K562 (cell line): ENCODE results near the gene SESN2. TPM values are rescaled to one million over a fixed set of nuclear protein-coding genes. Genes with fewer than 3 reads are reported as not detected.

Experiments
- BCOR ChIP-seq: fragments of 450-650 bp; IDR thresholded peaks from 2 replicates; pipeline ENCODE4 v1.6.1; 2016
- BRD4 ChIP-seq: fragments of 200-600 bp; sonication (generic); IDR thresholded peaks from 2 replicates; pipeline ENCODE4 v1.6.1; 2017; ENCODE audit warnings: inconsistent platforms
- CAMTA2 ChIP-seq: fragments of 250-450 bp; sonication (Bioruptor Pico); conservative IDR thresholded peaks from 2 replicates; pipeline ENCODE4 v1.5.1; 2022
- CBX2 ChIP-seq: fragments of 200-600 bp; sonication (generic); IDR thresholded peaks from one replicate; pipeline ENCODE4 v1.6.1; 2012; ENCODE audit warnings: mild to moderate bottlenecking, low read length, inconsistent platforms; ENCODE audit not compliant: insufficient read depth, poor library complexity, severe bottlenecking
- ELF2 ChIP-seq: fragments of 250-450 bp; sonication (Bioruptor Pico); IDR thresholded peaks from 2 replicates; pipeline ENCODE4 v1.5.0; 2021; ENCODE audit warnings: mild to moderate bottlenecking
- ESRRB ChIP-seq: fragments of 250-450 bp; sonication (Bioruptor Pico); IDR thresholded peaks from 2 replicates; pipeline ENCODE4 v1.5.0; 2020; ENCODE audit warnings: mild to moderate bottlenecking, moderate library complexity, borderline replicate concordance
- ETV1 ChIP-seq: fragments of 450-650 bp; conservative IDR thresholded peaks from 2 replicates; pipeline ENCODE4 v1.6.1; 2016; ENCODE audit warnings: missing genetic modification characterization, control low read depth, low read depth, missing compliant biosample characterization
- GATAD2A ChIP-seq: fragments of 450-650 bp; IDR thresholded peaks from 2 replicates; pipeline ENCODE4 v1.6.1; 2017
- HDAC2 ChIP-seq: fragments of 450-650 bp; IDR thresholded peaks from 2 replicates; pipeline ENCODE4 v1.6.1; 2016; ENCODE audit warnings: mild to moderate bottlenecking
- HDGF ChIP-seq: fragments of 450-650 bp; IDR thresholded peaks from 2 replicates; pipeline ENCODE4 v1.6.1; 2016
- IRF2 ChIP-seq: sonication (generic); formaldehyde crosslinking; IDR thresholded peaks from 2 replicates; pipeline ENCODE4 v1.8.1; 2022; ENCODE audit warnings: mild to moderate bottlenecking, missing genetic modification reagents
- MTA1 ChIP-seq: fragments of 450-650 bp; IDR thresholded peaks from 2 replicates; pipeline ENCODE4 v1.6.1; 2017; ENCODE audit warnings: borderline replicate concordance
- MTA2 ChIP-seq: fragments of 450-650 bp; IDR thresholded peaks from 2 replicates; pipeline ENCODE4 v1.6.1; 2016; ENCODE audit warnings: low read depth
- MYBL2 ChIP-seq, 2 experiments: fragments of 450-650 bp in 1 of 2; sonication (generic) in 1 of 2; formaldehyde crosslinking in 1 of 2; IDR thresholded peaks; 2 replicates each; pipeline versions ENCODE4 v1.6.1 to v1.8.1; 2017 to 2022; ENCODE audit warnings: borderline replicate concordance in 1 of 2, inconsistent platforms in 1 of 2, low read depth in 1 of 2, mild to moderate bottlenecking in 1 of 2, missing genetic modification reagents in 1 of 2, moderate library complexity in 1 of 2
- NFXL1 ChIP-seq: fragments of 450-650 bp; formaldehyde crosslinking; IDR thresholded peaks from 2 replicates; pipeline ENCODE4 v1.4.0; 2021; ENCODE audit warnings: mild to moderate bottlenecking
- SMAD2 ChIP-seq: fragments of 150-350 bp; IDR thresholded peaks from 2 replicates; pipeline ENCODE4 v1.6.1; 2014; ENCODE audit warnings: low read depth, mild to moderate bottlenecking, low read length
- XRCC5 ChIP-seq: fragments of 200-400 bp; formaldehyde crosslinking; IDR thresholded peaks from 2 replicates; pipeline ENCODE4 v1.6.1; 2017; ENCODE audit warnings: low read depth, mild to moderate bottlenecking, low read length
- ZNF12 ChIP-seq: sonication (generic); formaldehyde crosslinking; IDR thresholded peaks from 2 replicates; pipeline ENCODE4 v1.4.0; 2020; ENCODE audit warnings: mild to moderate bottlenecking, missing genetic modification reagents
- ZNF124 ChIP-seq: sonication (generic); formaldehyde crosslinking; IDR thresholded peaks from 2 replicates; pipeline ENCODE4 v1.8.1; 2022; ENCODE audit warnings: missing genetic modification reagents
- ZNF143 ChIP-seq: sonication (generic); formaldehyde crosslinking; IDR thresholded peaks from 2 replicates; pipeline ENCODE4 v1.9.0; 2022; ENCODE audit warnings: mild to moderate bottlenecking, missing genetic modification reagents
- ZNF778 ChIP-seq: fragments of 450-650 bp; formaldehyde crosslinking; IDR thresholded peaks from 2 replicates; pipeline ENCODE4 v1.4.0; 2020; ENCODE audit warnings: mild to moderate bottlenecking, moderate library complexity
- polyA plus RNA-seq, 8 experiments: library from polyadenylated mRNA; depleted of rRNA in 4 of 8; stranded (reverse) in 5 of 8; unstranded in 3 of 8; fragments of >200 nt; fragmentation: Nextera tagmentation in 2 of 8; fragmentation: Illumina TruSeq in 1 of 8; extraction: Ambion mirVana in 2 of 8; extraction: Trizol in 1 of 8; gene quantifications; 2 replicates each; pipeline versions ENCODE4 v1.2.1 to v1.2.3, GENCODE V29; 2011 to 2014; ENCODE audit warnings: inconsistent platforms in 1 of 8, missing spikeins in 1 of 8
- total RNA-seq, 7 experiments: library from RNA; depleted of rRNA in 6 of 7; stranded (reverse); fragments of >200 nt in 6 of 7; fragmentation: Illumina TruSeq in 2 of 7; extraction: Trizol in 2 of 7; gene quantifications; 2 replicates each; pipeline versions ENCODE4 v1.2.1 to v1.2.3, GENCODE V29; 2011 to 2021; ENCODE audit warnings: low replicate concordance in 1 of 7
- TF ChIP-seq, protein P1 (sequence below): IDR thresholded peaks from 2 replicates; pipeline ENCODE4 v1.6.1; 2014; ENCODE audit warnings: antibody characterized with exemption
- TF ChIP-seq, protein P2 (sequence below), 2 experiments: IDR thresholded peaks; 2 replicates each; pipeline ENCODE4 v1.6.1; 2012; ENCODE audit warnings: improper control_type of control experiment in 2 of 2, low read depth in 2 of 2, low read length in 2 of 2, borderline replicate concordance in 1 of 2
- TF ChIP-seq, protein P3 (sequence below): fragments of 250-450 bp; sonication (Bioruptor Pico); IDR thresholded peaks from 2 replicates; pipeline ENCODE4 v1.8.0; 2022; ENCODE audit warnings: inconsistent platforms, mild to moderate bottlenecking, moderate library complexity, borderline replicate concordance
- TF ChIP-seq, protein P4 (sequence below), 2 experiments: fragments of 450-650 bp in 1 of 2; sonication (generic) in 1 of 2; formaldehyde crosslinking; conservative IDR thresholded peaks; 2 replicates each; pipeline versions ENCODE4 v1.4.0 to v1.8.1; 2020 to 2022; ENCODE audit warnings: mild to moderate bottlenecking in 1 of 2, missing genetic modification reagents in 1 of 2

The SESN2 gene
- total and polyA plus RNA-seq, 9 of the 15 experiments (the other 6 are each of a cell fraction or from before 2014, with no cell fraction given), result 3.7 to 71.3 (median 16.8) TPM

DNA sequence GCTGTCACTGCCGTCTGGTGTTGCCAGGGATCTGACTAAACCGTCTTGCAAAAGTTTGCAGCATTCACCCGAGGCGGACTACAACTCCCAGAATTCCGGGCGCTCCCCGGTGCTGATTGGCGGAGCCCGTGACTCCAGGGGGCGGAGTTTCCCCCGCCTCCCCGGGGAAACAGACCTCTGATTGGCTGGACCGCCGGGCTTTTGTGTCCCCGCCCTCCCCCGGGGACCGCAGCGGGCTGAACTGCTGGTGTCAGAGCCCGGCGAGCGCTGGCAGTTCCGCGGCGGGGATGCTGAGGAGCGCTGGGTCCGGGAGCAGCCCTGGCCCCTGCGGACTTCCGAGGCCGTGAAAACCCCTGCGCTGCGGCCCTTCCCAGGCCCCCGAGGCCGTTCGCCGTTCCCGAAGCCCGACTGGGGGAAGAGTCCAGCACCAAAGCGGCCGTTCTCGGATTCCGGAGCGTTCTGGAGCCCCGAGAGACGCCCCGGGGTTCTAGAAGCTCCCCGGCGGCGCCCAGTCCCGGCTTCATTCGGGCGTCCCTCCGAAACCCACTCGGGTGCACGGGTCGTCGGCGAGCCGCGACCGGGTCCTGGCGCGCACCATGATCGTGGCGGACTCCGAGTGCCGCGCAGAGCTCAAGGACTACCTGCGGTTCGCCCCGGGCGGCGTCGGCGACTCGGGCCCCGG lies at the start of gene SESN2 (continued):
- TF ChIP-seq, protein P1, sequence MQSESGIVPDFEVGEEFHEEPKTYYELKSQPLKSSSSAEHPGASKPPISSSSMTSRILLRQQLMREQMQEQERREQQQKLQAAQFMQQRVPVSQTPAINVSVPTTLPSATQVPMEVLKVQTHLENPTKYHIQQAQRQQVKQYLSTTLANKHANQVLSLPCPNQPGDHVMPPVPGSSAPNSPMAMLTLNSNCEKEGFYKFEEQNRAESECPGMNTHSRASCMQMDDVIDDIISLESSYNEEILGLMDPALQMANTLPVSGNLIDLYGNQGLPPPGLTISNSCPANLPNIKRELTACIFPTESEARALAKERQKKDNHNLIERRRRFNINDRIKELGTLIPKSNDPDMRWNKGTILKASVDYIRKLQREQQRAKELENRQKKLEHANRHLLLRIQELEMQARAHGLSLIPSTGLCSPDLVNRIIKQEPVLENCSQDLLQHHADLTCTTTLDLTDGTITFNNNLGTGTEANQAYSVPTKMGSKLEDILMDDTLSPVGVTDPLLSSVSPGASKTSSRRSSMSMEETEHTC, result no peak
- peak; percentile 42; the same call in 1 of the 2 replicates for TF ChIP-seq BCOR
- TF ChIP-seq MTA1, result no peak
- peak; percentile 33; the same call in 1 of the 2 replicates for TF ChIP-seq BRD4
- TF ChIP-seq SMAD2, result no peak
- peak; percentile 7; the same call in 1 of the 2 replicates for TF ChIP-seq XRCC5
- TF ChIP-seq GATAD2A, result no peak
- no peak for TF ChIP-seq HDGF
- TF ChIP-seq, protein P2, sequence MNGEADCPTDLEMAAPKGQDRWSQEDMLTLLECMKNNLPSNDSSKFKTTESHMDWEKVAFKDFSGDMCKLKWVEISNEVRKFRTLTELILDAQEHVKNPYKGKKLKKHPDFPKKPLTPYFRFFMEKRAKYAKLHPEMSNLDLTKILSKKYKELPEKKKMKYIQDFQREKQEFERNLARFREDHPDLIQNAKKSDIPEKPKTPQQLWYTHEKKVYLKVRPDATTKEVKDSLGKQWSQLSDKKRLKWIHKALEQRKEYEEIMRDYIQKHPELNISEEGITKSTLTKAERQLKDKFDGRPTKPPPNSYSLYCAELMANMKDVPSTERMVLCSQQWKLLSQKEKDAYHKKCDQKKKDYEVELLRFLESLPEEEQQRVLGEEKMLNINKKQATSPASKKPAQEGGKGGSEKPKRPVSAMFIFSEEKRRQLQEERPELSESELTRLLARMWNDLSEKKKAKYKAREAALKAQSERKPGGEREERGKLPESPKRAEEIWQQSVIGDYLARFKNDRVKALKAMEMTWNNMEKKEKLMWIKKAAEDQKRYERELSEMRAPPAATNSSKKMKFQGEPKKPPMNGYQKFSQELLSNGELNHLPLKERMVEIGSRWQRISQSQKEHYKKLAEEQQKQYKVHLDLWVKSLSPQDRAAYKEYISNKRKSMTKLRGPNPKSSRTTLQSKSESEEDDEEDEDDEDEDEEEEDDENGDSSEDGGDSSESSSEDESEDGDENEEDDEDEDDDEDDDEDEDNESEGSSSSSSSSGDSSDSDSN (IDR thresholded peaks at IDR 0.05; ENCODE audit: borderline replicate concordance in 1 of 2, low read depth in 2 of 2, low read length in 2 of 2), result peak; percentile 86 to 94
- TF ChIP-seq, protein P3, sequence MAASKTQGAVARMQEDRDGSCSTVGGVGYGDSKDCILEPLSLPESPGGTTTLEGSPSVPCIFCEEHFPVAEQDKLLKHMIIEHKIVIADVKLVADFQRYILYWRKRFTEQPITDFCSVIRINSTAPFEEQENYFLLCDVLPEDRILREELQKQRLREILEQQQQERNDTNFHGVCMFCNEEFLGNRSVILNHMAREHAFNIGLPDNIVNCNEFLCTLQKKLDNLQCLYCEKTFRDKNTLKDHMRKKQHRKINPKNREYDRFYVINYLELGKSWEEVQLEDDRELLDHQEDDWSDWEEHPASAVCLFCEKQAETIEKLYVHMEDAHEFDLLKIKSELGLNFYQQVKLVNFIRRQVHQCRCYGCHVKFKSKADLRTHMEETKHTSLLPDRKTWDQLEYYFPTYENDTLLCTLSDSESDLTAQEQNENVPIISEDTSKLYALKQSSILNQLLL (CRISPR knock-in tag), result no peak
- no peak for TF ChIP-seq ZNF778 (CRISPR knock-in tag)
- TF ChIP-seq HDAC2, result no peak
- peak; percentile 73; the same call in 1 of the 2 replicates for TF ChIP-seq ZNF12 (CRISPR knock-in tag)
- no peak; the same call in 1 of the 2 replicates for TF ChIP-seq ELF2 (CRISPR knock-in tag)
- TF ChIP-seq ZNF143 (CRISPR knock-in tag), result peak; percentile 94
- TF ChIP-seq, protein P4, sequence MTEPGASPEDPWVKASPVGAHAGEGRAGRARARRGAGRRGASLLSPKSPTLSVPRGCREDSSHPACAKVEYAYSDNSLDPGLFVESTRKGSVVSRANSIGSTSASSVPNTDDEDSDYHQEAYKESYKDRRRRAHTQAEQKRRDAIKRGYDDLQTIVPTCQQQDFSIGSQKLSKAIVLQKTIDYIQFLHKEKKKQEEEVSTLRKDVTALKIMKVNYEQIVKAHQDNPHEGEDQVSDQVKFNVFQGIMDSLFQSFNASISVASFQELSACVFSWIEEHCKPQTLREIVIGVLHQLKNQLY (CRISPR knock-in tag; conservative IDR thresholded peaks at IDR 0.05), result 0 out of 4 replicates have a peak, but pooled peaks of 1 of the 2 experiments have one; percentile 38
- no peak for TF ChIP-seq CBX2
- no peak for TF ChIP-seq IRF2 (CRISPR knock-in tag)
- no peak for TF ChIP-seq CAMTA2 (CRISPR knock-in tag)
- no peak for TF ChIP-seq ZNF124 (CRISPR knock-in tag)
- no peak for TF ChIP-seq NFXL1
- no peak for TF ChIP-seq ESRRB (CRISPR knock-in tag)
- no peak for TF ChIP-seq ETV1 (tag)
- no peak for TF ChIP-seq MYBL2 (IDR thresholded peaks at IDR 0.05; ENCODE audit: low read depth)
- no peak for TF ChIP-seq MYBL2 (CRISPR knock-in tag; IDR thresholded peaks at IDR 0.05; ENCODE audit: borderline replicate concordance)
- no peak for TF ChIP-seq MTA2
